ENCODE results near the gene PNP.

- TF ChIP-seq CTCF (IDR thresholded peaks at IDR 0.05; ENCODE audit: poor library complexity) (no peak), EZH2 (IDR thresholded peaks at IDR 0.05; ENCODE audit: borderline replicate concordance) (no peak)
Observed at GRCh38 chr14:20524027-20524426, 54.8 kb downstream of the PNP start.
